ENCODE measurements around the gene CDCA7.

GRCh38 chr2:173355132-173355865, 627 bp downstream of the CDCA7 start:
- TF ChIP-seq CTCF (IDR thresholded peaks at IDR 0.05) (no peak), EP300 (IDR thresholded peaks at IDR 0.05) (no peak)
